Colonic mucosa (tissue), 4 donors: ENCODE results near the gene EEA1. TPM values are rescaled to one million over a fixed set of nuclear protein-coding genes. Genes with fewer than 3 reads are reported as not detected.

Experiments used
- DNase-seq: peaks from one replicate; pipeline ENCODE4 v3.0.0-alpha.2; 2020
- H3K27ac ChIP-seq: fragments of 200-600 bp; one replicate; pipeline ENCODE4 v1.8.0; 2021
- H3K27me3 ChIP-seq: fragments of 200-600 bp; one replicate; pipeline ENCODE4 v1.8.0; 2021
- H3K36me3 ChIP-seq: fragments of 200-600 bp; one replicate; pipeline ENCODE4 v1.8.0; 2021
- H3K4me1 ChIP-seq: fragments of 200-600 bp; one replicate; pipeline ENCODE4 v1.8.0; 2021; ENCODE audit warnings: mild to moderate bottlenecking
- H3K4me3 ChIP-seq: fragments of 200-600 bp; one replicate; pipeline ENCODE4 v1.8.0; 2021
- H3K9ac ChIP-seq, 2 donors: one replicate each; pipeline ENCODE4 v1.7.0; 2013; ENCODE audit warnings: control low read depth in 2 of 2, low read depth in 2 of 2, low read length in 2 of 2
- H3K9me3 ChIP-seq: fragments of 200-600 bp; one replicate; pipeline ENCODE4 v1.8.0; 2021
- CTCF ChIP-seq: fragments of 200-600 bp; IDR thresholded peaks from one replicate; pipeline ENCODE4 v1.8.0; 2022; ENCODE audit warnings: antibody characterized with exemption, mild to moderate bottlenecking
- intact Hi-C: fragments of 100-400 bp; cut with DNase I; formaldehyde crosslinking; loops from one replicate; pipeline ENCODE4 v1.14.1; 2022
- total RNA-seq, 2 donors: library from RNA; stranded (reverse); fragmentation: NEBNext Ultra II Directional in 1 of 2; extraction: Animal tissue kit (Norgen Biotek cat#: 25700) in 1 of 2; gene quantifications; one replicate each; pipeline ENCODE4 v1.2.1, GENCODE V29; 2021
- donor health status: healthy.
- donor health status: DM: no; HTN: no; CAD: no.
- donor health status: DM: no; HTN: no; CAD: no.

The EEA1 gene
- total RNA-seq, 2 donors from 2014 or later = 23.0 to 38.7 TPM

DNA sequence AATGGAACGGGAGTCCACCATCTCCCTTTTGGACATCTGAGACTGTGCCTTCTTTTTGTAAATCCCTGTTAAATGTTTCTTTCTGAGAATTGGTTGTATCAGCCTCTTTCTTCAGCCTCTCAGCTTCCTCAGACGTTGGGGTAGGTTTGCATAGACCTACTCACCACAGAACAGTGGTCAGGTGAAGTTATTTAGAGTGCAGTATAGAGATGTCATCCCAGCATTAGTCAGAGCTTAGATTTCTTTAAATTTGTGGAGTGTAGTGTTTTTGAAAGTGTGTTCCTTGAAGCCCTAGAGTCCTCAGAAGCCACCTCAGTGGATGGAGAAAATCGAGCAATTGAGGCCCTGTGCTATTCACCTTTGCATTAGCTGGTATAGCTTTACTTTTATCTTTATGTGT is 8.9 kb upstream of the EEA1 start:
- intact Hi-C loops = no loop called here
- Histone ChIP-seq H3K4me3 (no peak overlapping the region), H3K9ac (no peak overlapping the region), H3K36me3 (no peaks in the 10 kb centered on the region), H3K27ac (no peak overlapping the region), H3K9me3 (no peaks in the 10 kb centered on the region), H3K4me1 (no peaks in the 10 kb centered on the region), H3K27me3 (no peaks in the 10 kb centered on the region)
- no peak for DNase-seq
- no peak for TF ChIP-seq CTCF

DNA sequence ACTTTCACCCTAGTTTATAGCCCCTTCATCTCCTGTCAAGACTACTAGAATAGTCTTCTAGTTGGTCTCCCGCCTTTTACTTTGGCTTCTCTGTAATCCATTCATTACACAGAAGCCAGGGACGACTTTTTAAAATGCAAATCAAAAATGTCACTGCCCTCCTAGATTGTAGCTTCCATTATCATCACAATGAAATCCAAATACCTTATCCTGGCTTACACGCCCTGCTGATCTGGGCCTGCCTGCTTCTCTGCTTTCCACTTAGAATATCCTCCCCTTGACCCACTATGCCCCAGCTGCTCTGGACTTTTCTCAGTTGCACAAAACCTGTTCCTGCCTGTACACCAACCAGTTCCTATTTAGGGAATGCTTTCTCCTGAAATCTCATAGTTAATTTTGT is 4.5 kb upstream of the EEA1 start:
- H3K27ac ChIP-seq = no peak overlapping the region
- TF ChIP-seq CTCF = no peak
- no peaks in the 10 kb centered on the region for H3K9me3 ChIP-seq
- H3K9ac ChIP-seq = no peak overlapping the region
- DNase-seq = no peak
- intact Hi-C loops = no loop called here
- H3K36me3 ChIP-seq = no peaks in the 10 kb centered on the region
- no peaks in the 10 kb centered on the region for H3K27me3 ChIP-seq
- no peak overlapping the region for H3K4me3 ChIP-seq
- no peaks in the 10 kb centered on the region for H3K4me1 ChIP-seq

GRCh38 chr12:92930421-92930820 is 1.3 kb upstream of the EEA1 start:
- intact Hi-C loops = no loop called here
- peaks cover 4% of the 10 kb centered on the region for H3K4me1 ChIP-seq
- H3K27me3 ChIP-seq = no peaks in the 10 kb centered on the region
- peak overlapping the region; percentile 72 for H3K4me3 ChIP-seq
- no peak for TF ChIP-seq CTCF
- peak overlapping the region; percentile 80 to 99 for H3K9ac ChIP-seq
- peak overlapping the region; percentile 96 for H3K27ac ChIP-seq
- H3K36me3 ChIP-seq = no peaks in the 10 kb centered on the region
- no peaks in the 10 kb centered on the region for H3K9me3 ChIP-seq
- DNase-seq = no peak

- intact Hi-C loops = no loop called here
- Histone ChIP-seq H3K9me3 (no peaks in the 10 kb centered on the region), H3K27ac (peak overlapping the region; percentile 96), H3K4me3 (peak overlapping the region; percentile 72), H3K36me3 (no peaks in the 10 kb centered on the region), H3K4me1 (peaks cover 4% of the 10 kb centered on the region), H3K9ac (peak overlapping the region; percentile 80 to 99), H3K27me3 (no peaks in the 10 kb centered on the region)
- no peak for TF ChIP-seq CTCF
- DNase-seq = no peak
These were observed 888 bp upstream of the EEA1 start for GRCh38 chr12:92929983-92930382.

GRCh38 chr12:92928421-92928961 is 604 bp downstream of the EEA1 start:
- peak overlapping the region; percentile 72 for H3K4me3 ChIP-seq
- H3K27me3 ChIP-seq = no peaks in the 10 kb centered on the region
- H3K9me3 ChIP-seq = no peaks in the 10 kb centered on the region
- peak overlapping the region; percentile 80 to 99 for H3K9ac ChIP-seq
- no peaks in the 10 kb centered on the region for H3K36me3 ChIP-seq
- H3K4me1 ChIP-seq = peaks cover 4% of the 10 kb centered on the region
- no peak for TF ChIP-seq CTCF
- DNase-seq = peak; percentile 46
- peak overlapping the region; percentile 96 for H3K27ac ChIP-seq
- intact Hi-C loops = no loop called here
